Colon (tissue), 2 donors: ENCODE data around the gene SLC38A3.

ENCODE experiments used
- FAIRE-seq: peaks from 2 replicates; lab custom pipeline; 2012; peaks lifted over from hg19 to GRCh38; lab: Jason Lieb, UNC
- donor health status: control.
- donor health status: control.

The SLC38A3 gene

DNA sequence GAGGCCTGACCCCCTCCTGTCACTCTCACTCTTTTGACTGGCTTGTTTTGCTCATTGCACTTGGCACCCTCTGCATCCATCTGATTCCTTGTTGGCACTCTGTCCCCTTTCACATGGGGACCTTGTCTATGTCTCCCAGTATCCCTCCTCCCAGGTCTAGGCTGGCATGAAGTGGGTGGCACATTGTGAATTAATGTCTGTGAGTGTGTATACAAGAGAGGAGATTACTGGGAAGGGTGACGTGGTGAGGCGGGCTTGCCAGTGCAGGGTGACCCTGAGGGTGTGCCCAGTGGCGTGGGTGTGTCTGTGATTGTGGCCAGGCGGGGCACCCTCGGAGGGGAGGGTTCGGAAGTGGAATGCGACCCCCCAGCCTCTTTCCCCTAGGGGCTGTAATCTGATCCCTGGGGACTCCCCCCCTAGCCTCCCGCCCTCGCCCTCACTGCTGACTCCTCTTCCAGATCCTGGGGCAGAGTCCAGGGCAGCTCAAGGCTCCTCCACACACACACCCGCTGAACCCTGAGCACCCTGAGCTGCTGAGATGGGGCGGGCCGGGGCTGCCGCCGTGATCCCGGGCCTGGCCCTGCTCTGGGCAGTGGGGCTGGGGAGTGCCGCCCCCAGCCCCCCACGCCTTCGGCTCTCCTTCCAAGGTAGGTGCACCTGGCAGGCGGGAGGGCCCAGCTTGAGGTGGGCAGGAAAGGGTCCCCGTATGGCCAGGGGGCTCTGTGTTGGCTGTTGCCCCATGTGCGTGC lies 63.8 kb downstream of the SLC38A3 start, which contains the start of gene SEMA3B:
SEMA3B (plus strand) TSS at position 445 of the 749 bp plus-strand sequence; CDS start at position 539, 94 bp downstream.
- FAIRE-seq = no peak

DNA sequence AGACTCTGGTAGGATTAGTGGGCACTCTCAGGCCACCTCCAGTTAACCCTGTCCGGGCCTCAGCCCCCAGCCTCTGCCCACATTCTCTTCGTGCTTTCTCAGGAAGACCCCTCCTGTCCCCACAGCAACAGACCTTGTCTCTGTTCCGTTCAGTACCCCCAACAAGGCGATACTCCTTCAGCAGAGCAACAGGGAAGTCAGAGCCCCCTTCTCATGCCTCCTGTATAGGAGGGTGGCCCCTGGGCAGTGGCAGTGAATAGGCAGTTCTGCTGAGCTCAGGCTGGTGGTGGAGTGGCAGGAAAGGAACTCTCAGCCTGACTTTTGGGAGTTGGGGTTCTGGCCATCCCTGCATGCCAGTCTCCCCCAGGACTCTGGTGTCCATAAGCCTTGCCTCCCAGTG lies 64.4 kb downstream of the SLC38A3 start:
- FAIRE-seq = no peak

DNA sequence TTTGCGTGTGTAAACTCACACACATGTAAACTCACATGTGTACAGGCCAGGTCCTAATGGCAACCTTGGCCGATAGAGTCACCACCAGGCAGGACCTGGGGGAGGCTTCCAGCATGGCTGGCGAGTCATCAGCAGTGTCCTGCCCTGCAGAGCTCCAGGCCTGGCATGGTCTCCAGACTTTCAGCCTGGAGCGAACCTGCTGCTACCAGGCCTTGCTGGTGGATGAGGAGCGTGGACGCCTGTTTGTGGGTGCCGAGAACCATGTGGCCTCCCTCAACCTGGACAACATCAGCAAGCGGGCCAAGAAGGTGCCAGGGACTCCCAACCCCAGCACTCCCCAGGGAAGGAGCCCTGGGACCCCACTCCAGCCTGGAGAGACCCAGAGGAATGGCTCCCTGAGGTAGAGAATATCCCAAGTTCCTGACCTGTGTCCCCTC lies 64.9 kb downstream of the SLC38A3 start:
- FAIRE-seq = no peak

DNA sequence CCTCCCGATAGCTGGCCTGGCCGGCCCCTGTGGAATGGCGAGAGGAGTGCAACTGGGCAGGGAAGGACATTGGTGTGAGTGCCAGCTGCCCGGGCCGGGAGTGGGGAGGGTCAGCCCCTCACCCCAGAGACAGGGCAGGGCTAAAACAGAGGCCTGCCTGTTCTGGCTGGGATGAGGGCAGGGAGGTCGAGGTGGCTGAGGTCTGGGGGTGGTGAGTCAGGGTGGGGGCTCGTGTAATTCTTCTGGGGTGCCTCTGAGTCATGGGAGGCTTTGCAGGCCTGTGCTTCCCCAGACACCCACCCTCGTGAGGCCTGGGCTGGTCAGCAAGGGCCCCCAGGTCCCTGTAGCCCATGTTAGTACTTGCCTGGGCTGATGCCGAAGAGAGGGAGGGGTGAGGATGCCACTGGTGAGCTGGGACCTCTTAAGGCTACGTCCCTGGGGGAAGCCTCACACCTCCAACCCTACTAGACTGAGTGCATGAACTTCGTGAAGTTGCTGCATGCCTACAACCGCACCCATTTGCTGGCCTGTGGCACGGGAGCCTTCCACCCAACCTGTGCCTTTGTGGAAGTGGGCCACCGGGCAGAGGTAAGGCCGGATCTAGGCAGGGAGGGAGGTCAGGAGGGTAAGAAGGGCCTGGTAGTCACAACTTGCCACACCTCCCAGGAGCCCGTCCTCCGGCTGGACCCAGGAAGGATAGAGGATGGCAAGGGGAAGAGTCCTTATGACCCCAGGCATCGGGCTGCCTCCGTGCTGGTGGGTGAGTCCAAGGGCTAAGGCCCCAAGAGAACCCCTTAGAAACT lies 65.6 kb downstream of the SLC38A3 start:
- no peak for FAIRE-seq
